ENCODE measurements around the gene SUSD6.

DNA sequence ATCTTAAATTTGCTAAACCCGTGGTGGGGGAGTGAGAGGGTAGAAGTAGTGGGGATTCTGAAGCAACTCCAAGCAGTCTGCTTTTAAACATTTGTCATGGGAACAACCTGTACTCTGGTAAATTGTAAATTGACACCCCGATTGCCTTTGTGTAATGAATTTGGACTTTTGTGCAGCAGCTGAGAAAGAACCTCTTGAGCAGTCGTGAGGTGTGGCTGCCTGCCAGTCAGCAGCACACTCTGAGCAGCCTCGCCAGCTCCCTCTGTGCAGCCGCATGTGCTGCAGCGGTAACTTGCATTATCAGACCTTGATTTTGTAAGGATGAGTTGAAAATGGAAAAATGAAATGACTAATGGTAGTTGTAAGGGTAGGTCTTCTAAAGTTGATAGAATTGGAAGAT, 74.3 kb downstream of the SUSD6 start:
- TF ChIP-seq, protein P1, sequence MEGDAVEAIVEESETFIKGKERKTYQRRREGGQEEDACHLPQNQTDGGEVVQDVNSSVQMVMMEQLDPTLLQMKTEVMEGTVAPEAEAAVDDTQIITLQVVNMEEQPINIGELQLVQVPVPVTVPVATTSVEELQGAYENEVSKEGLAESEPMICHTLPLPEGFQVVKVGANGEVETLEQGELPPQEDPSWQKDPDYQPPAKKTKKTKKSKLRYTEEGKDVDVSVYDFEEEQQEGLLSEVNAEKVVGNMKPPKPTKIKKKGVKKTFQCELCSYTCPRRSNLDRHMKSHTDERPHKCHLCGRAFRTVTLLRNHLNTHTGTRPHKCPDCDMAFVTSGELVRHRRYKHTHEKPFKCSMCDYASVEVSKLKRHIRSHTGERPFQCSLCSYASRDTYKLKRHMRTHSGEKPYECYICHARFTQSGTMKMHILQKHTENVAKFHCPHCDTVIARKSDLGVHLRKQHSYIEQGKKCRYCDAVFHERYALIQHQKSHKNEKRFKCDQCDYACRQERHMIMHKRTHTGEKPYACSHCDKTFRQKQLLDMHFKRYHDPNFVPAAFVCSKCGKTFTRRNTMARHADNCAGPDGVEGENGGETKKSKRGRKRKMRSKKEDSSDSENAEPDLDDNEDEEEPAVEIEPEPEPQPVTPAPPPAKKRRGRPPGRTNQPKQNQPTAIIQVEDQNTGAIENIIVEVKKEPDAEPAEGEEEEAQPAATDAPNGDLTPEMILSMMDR (IDR thresholded peaks at IDR 0.05), result no peak
- no peak for TF ChIP-seq EZH2 (IDR thresholded peaks at IDR 0.05; ENCODE audit: borderline replicate concordance, insufficient read depth, low read depth, low read length, poor library complexity, severe bottlenecking)

Data from B cell (primary cell).